ENCODE results near the gene FIBCD1. TPM values are rescaled to one million over a fixed set of nuclear protein-coding genes. Genes with fewer than 3 reads are reported as not detected.

FIBCD1 gene
- total RNA-seq, 1 experiment from 2014 or later, result 7.1 TPM

GRCh38 chr9:130912932-130913598, 26.0 kb downstream of the FIBCD1 start:
- peaks cover 12 to 27% of the 10 kb centered on the region in 2 experiments for H3K4me1 Mint-ChIP-seq
- no peaks in the 10 kb centered on the region for H3K36me3 Mint-ChIP-seq (ENCODE audit: insufficient read depth in 1 of 3, low read depth in 3 of 3)
- H2BK5ac ChIP-seq (ENCODE audit: insufficient read length, low read length), result no peak overlapping the region

More at GRCh38 chr9:130912932-130913598, 26.0 kb downstream of the FIBCD1 start:
- Mint-ChIP-seq H3K27ac (peak overlapping the region in 2 of 3 experiments; percentile 42 to 83; a peak in 4 of 7 replicates), H3K27me3 (ENCODE audit: low read depth) (no peaks in the 10 kb centered on the region), H3K4me3 (peak overlapping the region in 1 of 2 experiments; percentile 51; a peak in 1 of 5 replicates), H3K9me3 (no peaks in the 10 kb centered on the region)
- no peak overlapping the region for H3K27ac ChIP-seq (ENCODE audit: insufficient read length, low read depth, low read length)
- no peak overlapping the region for H2BK15ac ChIP-seq (ENCODE audit: low read depth, low read length)
- H4K91ac ChIP-seq (ENCODE audit: insufficient read length, low read depth, low read length), result no peak overlapping the region
- no peaks in the 10 kb centered on the region for H3K27me3 ChIP-seq (ENCODE audit: insufficient read depth, low read length)
- WGBS (ENCODE audit: extremely low coverage, insufficient read length, low lambda C conversion rate), result no CpG with 5 or more reads among the region's 38 CpGs
- H2BK20ac ChIP-seq (ENCODE audit: low read depth, low read length, poor library complexity, severe bottlenecking), result no peak overlapping the region
- no peaks in the 10 kb centered on the region for H3K79me1 ChIP-seq (ENCODE audit: insufficient read depth, low read depth, low read length, poor library complexity, severe bottlenecking)
- no peak overlapping the region for H2AFZ ChIP-seq (ENCODE audit: low read length)
- no peaks in the 10 kb centered on the region for H4K20me1 ChIP-seq (ENCODE audit: control insufficient read depth, insufficient read depth, insufficient read length)
- H2BK120ac ChIP-seq (ENCODE audit: low read depth, low read length, poor library complexity, severe bottlenecking), result no peak overlapping the region
- H4K8ac ChIP-seq (replicated peaks; ENCODE audit: insufficient read length, low read depth, low read length), result no peak overlapping the region
- H3K23ac ChIP-seq (ENCODE audit: insufficient read length, low read depth, low read length), result no peak overlapping the region
- H3K4me2 ChIP-seq (ENCODE audit: insufficient read depth, insufficient read length, low read length), result no peak overlapping the region
- no peak overlapping the region for H3K9ac ChIP-seq (ENCODE audit: extremely low read depth, insufficient read length, low read length)
- H3K14ac ChIP-seq (ENCODE audit: insufficient read depth, low read length), result no peak overlapping the region; the same call in 1 of the 2 replicates
- H3T11ph ChIP-seq (ENCODE audit: low read length), result no peak overlapping the region
- no peak overlapping the region for H3K18ac ChIP-seq (ENCODE audit: insufficient read length, low read depth, low read length)
- no peak overlapping the region for H4K5ac ChIP-seq (ENCODE audit: insufficient read length, low read depth, low read length)
- no peak overlapping the region for H2AK5ac ChIP-seq (ENCODE audit: insufficient read length, low read length)
- H3K4ac ChIP-seq (ENCODE audit: low read depth, low read length), result no peak overlapping the region
- no peaks in the 10 kb centered on the region for H3K4me1 ChIP-seq (ENCODE audit: insufficient read depth, low read length)
- no peak overlapping the region for H2BK12ac ChIP-seq (ENCODE audit: insufficient read length, low read depth, low read length)
- no peaks in the 10 kb centered on the region for H3K79me2 ChIP-seq (ENCODE audit: insufficient read depth, low read length)
- no peak for TF ChIP-seq CTCF (conservative IDR thresholded peaks at IDR 0.05)
- H3K56ac ChIP-seq (ENCODE audit: insufficient read length, low read depth, low read length), result no peak overlapping the region
- no peaks in the 10 kb centered on the region for H3K9me3 ChIP-seq (ENCODE audit: control insufficient read depth, low read depth, low read length)
- DNase-seq, result no peak
- no peaks in the 10 kb centered on the region for H3K23me2 ChIP-seq (ENCODE audit: insufficient read length, low read depth, low read length, poor library complexity, severe bottlenecking)

Data from H9 (cell line).